ENCODE data around the gene KCNH8.

KCNH8 gene

DNA sequence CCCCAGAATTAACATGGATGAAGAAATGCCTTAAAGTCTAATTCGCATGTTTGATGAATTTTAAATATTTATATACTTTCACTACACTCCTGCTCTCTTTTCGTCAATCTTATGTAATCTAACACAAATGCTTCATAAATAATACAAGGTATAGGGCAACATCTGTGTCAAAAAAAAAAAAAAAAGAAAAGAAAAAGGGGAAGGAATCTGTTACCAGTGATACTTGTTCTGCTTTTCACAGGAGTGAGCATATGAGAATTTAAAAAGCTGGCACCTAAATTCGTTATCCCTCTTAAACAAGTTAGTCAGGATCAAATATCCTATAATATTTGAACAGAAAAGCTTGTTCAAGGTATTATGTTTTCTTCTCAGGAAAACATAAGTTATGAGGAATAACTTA lies 243.8 kb downstream of the KCNH8 start:
- DNase-seq, result no peak

DNA sequence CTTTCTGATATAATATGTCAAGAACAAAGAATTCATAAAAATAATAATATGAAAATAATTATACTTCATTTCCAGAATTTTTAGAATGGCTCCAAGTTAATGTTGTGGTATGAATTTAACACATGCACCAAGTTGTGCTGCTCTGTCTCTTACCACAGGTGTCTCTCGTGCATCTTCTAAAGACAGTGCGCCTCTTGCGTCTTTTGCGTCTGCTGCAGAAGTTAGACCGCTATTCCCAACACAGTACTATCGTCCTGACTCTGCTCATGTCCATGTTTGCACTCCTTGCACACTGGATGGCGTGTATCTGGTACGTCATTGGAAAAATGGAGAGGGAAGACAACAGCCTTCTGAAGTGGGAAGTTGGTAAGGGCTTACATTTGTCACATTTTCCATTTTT lies 246.6 kb downstream of the KCNH8 start:
- DNase-seq, result no peak

DNA sequence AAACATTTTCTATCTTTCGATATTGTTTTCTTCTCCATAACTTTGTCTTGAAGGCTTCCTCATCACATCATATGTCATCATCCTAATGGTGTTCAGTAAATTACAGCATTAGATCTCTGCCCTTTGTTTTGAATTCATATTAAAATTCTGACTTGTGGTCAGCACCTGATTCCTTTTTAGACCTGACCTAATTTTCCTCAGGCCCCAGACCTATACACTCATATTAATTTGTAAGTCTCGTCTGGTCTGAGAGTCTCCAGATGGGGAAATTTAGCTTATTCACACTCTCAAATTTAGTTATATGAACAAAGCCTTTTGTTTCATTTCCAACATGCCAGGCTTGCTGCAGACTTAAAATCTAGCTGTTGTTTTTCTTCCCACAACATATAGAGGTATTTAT lies 248.4 kb downstream of the KCNH8 start:
- DNase-seq, result no peak

DNA sequence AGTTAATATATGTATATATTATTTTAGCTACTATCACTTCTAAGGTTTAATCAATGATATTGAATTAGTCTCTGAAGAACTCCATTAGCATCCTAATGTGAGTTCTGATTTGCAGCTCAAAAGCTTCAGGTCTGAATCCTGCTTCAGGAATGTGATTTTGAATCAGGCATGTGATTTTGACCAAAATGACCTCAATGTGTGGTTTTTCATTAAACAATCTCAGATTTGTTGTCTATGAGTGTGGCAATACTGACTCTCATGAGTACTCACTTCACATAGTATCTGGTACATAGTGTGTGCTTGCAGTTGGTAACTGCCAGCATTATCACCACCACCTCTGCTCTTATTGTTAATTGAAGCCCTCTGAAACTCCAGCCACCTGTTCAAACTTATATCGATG lies 251.0 kb downstream of the KCNH8 start:
- no peak for DNase-seq

DNA sequence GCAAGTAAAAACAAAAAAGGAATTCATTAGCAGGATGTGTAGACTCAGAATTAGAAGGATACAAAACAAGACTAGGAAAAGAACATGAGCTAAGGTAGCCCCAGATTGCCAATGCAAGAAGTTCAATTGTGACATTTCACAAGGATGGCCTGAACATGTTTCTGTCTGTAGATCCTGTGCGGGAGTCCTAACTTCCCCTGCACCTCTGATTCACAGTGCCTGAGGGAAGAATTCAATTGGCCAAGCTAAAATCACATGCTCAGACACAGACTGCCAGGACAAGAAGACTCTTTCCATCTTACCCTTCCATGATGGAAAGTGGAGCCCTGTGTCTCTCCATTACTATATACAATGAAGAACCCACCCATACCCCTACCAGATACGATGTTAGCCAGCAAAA lies 251.5 kb downstream of the KCNH8 start:
- DNase-seq, result no peak

DNA sequence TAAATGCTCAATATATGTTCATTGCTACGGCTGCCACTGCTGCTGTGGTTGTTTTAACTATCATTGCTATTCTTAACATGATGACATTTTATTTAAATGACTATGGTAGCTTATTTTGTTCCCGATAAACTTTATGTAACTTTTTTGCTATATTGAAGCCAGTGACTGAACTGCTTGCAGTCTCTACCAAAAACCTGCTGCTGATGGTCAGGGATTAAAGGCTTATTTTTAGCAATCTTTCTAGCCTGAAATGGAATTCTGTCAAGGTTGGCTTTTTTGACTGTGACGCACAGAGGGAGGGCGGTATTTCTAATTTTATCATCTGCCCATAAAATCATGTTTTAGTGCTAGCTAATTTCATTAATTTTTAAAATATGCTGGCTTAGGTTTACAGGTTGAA lies 271.8 kb downstream of the KCNH8 start:
- DNase-seq, result no peak

DNA sequence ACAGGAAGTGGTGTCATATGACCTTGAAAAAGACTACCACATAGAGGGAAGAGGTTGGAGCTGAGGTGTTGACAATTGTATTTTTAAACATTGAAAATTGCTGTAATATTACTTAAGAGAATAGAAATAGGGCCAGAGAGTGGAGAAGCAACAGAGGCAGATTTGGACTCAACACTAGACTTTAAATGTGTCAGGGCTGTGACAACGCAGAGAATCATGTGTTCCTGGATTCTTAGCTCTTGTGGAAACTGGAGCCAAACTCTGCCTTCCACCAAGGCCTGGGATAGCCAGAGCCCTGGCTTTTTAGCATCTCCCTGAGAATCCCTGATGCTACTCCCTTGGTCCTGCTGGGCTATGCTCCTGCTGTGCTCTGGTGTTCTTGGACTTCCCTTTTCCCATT lies 277.5 kb downstream of the KCNH8 start:
- no peak for DNase-seq

DNA sequence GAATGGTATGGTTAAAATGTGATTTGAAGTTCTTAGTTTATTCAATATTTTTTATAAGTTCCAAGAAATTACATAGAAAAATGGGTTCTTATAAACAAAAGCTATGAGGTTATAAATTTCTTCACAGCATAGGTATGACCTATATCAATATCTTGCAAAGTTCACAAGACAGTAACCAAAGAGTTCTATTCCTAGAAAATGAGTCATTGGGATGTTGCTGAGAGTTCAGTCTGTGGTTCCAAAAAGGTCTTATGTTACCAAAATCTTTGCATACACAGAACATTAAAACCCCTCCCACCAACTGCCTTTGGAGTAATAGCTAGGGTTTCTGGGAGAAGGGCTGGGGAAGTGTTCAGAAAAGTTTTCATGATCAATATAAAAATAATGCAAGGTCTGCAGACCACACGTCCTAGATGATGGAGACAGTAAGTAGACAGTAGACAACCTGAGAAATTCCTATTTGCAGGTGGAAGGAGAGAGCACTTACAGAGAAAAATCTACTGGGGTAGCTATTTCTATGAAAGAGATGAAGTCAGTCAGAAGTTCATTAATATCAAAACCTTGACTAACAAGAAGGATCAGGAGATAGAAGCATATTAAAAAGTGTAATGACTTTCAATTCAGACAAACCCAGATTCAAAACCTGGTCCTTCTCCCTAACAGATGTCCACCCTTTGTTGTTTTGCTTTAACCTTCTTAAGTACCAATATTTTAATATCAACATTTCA lies 279.3 kb downstream of the KCNH8 start:
- no peak for DNase-seq

DNA sequence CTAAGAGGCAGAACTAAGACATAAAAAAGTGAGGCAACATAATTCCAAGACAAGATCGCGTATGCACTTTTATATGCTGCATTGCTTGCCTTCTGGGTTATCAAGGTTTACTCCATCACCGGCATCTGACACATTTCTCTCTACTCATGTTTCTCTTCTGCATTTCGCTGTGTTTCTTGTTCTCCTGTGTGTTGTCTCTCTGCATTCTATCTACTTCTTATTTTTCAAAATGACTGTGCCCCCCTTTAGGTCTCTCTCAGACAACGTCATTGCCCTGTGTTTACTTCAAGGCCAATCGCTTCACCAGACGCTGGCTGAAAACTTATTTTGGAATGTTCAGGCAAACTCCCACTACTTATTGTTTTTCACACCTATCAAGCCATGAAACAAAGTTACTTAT lies 280.4 kb downstream of the KCNH8 start:
- no peak for DNase-seq

DNA sequence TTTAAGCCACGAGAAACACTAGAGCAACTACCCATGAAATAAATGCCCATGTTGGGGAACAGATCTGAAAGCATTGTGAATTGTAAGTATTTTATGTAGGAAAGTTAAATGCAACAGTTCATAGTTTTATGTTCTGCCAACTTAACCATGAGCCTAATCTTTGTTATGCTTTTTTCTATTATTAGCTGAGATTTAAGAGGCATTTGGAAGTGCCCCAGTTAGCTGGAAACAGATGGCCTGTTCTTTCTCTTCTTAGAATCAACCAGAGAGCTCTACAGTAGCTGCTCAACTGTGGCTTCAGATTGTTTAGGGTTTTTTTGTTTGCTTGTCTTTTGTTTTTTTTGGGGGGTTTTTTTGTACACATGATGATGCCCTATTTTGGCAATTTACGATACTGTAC lies 284.4 kb downstream of the KCNH8 start:
- no peak for DNase-seq

DNA sequence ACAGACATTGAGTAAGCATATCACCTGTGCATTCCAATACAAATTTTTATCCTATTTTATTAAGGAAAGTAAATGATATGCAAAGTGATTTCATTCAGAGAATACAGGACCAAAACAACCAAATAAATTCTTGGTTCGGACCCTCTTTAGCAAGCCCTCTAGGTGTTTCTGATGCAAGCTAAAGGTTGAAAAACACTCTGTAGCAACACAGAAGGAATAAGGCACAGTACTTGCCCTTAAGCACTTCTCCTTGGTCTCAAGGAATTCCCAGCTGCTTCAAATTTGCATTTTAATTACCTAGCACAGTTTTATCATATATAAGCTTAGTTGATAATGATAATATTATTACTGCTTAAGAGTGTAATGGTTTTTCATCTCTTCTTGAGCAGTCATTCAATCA lies 288.4 kb downstream of the KCNH8 start:
- no peak for DNase-seq

DNA sequence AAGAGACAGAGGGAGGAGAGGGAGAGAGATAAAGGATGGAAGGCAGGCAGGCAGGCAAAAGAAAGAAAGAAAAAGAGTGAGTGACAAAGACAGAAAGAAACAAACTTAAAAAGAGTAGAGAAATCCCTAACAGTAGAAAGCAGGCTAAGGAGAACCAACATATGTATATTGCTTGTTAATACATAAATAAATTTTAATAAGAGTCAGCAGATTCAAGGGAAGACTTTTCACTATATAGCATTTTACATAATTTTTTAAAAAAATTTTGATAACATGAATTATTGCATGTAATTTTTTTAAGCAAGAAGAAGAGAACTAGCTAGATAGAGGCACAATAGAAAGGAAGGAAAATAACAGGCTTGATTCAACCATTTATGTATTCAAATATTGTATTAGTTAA lies 291.6 kb downstream of the KCNH8 start:
- DNase-seq, result no peak

DNA sequence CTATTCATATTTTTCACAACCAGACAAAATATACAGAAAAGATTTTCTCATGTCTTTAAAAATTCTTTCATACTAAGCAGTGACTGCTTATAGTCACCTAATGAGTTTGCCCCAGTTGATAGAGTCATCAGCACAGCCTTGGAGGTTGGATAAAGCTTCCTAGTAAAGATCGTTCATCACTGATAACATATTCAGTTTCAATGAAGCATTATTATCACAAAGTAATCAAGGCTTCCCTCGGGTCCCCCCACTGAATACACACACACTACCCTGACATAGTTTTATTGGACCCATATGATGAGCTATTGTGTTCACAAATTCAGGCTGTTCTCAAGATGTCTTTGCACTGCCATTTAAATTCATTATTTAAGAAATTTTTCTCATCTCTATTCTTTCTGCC lies 297.8 kb downstream of the KCNH8 start:
- DNase-seq, result no peak

DNA sequence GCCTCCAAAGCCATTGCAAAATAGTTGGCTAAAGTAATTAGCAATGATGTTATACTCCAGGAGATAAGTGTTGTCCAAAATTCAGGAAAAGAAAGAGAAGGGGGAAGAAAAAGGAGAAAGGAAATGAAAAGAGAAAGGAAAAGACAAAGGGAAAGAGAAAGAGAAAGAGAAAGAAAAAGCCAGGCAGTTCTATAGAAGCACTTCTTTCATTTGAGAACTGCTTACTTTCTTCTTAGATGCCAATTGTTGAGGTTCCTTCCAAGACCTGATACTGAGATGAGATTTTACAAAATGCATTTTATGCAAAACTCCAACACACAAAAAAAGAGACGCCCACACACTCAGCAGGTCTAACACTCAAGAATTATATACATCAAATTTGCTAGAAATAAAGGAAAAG lies 298.4 kb downstream of the KCNH8 start:
- DNase-seq, result no peak

DNA sequence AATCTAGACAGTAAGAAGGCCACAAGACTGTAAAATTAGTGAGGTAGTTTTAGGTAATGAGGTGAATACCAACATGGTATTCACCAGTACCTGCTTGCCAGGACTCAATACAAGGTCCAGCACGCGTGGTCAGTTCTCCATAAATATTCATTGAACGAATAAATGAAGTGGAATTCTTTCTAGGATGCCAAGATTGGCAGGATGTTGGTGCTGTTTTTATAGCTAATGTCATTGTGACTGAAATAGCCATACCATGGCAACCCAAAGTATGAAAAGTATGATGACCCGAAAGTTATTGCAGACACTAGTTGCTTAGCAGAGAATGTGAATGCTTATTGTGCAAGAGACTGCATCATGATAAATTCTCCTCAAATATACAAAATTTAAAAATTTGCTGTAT lies 307.2 kb downstream of the KCNH8 start:
- no peak for DNase-seq

DNA sequence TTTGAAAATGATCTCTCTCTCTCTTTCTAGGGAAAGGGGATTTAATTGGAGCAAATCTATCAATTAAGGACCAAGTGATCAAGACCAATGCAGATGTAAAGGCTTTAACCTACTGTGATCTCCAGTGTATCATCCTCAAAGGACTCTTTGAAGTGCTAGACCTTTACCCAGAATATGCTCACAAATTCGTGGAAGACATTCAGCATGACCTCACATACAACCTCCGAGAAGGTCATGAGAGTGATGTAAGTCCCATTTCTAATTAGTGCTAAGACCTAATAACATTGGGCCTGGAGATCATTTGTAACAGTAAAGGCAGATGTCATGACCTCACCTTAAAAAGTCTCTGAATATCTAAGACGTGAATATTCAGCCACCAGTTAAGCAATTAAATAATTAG lies 308.4 kb downstream of the KCNH8 start:
- no peak for DNase-seq

DNA sequence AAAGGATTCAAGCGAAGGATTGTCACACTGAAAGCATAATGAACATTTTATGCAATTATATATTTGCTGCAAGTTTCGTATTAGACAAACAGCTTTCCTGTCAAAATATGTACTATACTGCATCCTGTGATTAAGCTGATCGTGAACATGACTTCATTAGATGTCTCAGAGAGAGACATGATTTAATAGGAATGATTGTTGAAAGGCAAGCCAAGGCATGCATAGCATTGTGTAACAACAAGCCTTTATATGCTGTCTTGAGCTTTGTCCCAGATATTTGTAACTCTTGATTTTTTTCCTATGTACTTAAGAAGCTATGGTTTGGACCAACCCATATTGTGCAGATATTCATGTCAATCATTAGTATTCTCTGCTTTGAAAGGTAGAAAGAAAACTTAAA lies 309.1 kb downstream of the KCNH8 start:
- DNase-seq, result no peak

DNA sequence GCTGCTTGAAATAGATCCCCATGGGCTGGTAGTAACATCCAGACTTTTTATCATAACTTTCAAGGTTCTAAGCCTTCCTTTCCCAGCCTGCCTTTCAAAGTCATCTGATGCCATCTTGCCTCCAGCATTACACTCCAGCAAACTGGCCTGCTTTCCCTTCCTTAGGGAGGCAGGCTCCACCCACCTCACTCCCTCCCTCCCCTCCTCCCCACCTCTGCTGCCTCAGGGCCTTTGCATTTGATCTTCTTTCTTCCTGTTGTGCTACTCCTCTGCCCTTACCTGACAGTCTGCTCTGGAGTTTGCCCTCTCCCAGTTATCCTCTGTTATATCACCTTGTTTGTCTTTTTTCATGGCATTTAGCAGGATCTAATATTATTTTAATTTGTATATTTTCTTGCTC lies 319.5 kb downstream of the KCNH8 start:
- no peak for DNase-seq

DNA sequence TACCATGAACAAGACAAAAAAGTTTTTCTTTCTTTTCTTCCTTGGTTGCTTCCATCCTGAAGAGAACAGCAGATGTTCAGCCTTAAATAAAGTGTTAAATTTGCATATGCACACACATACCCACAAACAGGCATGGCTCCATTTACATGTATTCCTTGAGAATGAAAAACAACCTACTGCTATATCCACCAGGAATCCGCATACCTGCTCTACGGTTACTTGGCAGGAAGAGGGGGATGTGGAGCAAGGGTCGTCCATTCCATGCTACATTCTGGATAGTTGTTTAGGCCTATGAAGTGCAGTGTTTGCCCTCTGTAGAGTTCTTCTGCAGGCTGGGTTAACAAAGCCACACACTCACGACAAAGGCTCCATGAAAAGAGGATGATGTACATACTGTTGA lies 322.8 kb downstream of the KCNH8 start:
- DNase-seq, result no peak

DNA sequence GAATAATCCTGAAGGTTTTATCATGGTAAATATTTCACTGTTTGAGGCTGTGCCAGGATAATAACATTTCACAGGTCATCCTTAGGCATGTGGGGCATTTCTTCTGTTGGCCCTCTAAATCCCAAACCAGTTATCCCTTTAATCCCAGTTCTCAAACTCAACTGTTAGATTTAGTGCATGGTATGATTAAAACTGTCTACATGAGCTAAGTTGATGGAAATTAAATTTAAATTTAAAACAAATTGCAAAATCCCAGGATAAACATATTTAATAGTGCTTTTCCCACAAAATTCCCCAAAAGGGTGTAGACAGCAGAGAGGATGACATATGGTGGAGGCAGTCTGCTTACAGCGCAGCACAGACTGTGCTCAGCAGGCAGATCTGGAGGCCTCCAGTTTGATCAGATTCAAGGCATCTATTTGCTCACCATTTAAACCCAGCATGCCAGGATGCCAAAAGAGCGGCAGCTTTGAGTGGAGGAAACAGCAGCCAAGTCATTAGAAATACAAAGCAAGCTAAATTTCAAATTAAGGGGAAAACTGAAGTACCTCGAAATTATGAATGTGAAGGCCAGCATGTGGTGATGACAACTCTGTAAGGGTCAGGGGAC lies 325.8 kb downstream of the KCNH8 start:
- DNase-seq, result no peak

DNA sequence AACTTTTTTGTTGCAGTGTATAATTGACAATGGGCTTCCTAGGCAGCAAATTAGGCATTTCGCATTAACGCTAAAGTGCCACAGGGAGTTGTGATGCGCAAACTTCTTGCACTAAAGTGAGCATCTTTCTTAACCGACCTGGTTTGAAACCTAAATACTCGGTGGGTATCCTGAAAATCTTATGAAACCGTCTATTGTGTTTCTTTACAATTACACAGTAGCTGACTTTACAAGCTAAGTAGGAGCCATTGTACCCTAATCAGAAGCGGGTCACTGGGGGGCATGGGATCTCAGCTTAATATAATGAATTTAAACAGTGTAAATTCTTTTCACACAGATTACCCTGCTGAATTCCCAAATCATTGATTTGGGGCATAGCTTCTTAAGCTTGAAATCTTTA lies 328.0 kb downstream of the KCNH8 start:
- no peak for DNase-seq

DNA sequence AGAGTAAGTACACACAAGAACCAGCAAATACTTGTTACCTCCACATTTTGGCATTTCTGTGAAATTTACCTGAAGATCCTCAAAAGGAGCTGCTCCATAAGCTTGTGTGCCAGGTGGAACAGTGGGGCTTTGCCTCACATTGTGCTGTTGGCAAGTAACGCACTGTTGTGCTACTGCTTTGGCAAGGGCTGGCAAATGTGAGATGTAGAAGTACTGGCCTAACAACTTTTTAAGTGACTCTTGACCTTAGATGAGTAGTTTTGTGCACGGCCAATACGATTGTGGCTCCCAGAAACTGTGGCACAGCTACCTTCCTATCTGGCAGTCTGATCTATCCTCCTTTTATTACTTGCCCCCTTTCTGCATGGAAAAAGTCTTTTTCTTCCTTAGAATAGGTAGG lies 337.0 kb downstream of the KCNH8 start:
- no peak for DNase-seq

DNA sequence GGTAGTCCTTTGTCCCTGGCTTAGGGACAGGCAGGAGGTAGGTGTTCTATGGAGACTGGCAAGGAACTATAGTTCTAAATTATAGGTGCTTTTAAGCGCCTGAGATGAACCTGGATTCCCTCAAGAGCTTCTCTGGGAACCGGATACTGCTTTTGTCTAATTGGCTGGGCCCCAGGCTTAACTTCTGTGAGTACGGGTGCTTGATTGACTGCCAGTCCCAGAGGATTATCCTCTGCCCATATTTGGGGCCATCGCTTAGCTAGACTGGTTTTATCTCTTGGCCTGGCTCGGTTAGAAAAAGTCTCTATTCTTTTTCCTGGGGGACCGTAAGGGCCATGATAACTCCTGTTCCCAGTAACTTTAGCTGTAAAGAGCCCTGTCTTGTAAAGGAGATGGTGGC lies 339.1 kb downstream of the KCNH8 start:
- no peak for DNase-seq

DNA sequence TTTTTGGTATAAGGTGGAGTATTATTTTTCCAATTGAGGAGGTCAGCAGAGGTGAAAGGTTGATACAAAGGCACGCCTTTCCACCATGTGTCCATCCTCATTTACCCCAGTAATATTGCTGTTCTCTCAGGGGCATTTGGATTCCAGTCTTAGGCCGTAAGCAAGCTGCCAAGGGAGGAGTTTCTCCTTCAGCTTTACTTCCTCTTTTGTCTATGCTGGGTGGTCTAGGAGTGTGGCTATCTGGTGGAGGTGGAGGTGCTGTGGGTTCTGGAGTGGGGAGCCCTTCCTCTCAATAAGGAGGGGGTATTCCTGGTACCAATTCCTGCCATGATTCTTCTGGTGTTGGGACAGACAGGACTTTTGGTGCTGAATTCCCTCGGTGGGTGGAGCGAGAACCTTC lies 340.6 kb downstream of the KCNH8 start:
- no peak for DNase-seq

DNA sequence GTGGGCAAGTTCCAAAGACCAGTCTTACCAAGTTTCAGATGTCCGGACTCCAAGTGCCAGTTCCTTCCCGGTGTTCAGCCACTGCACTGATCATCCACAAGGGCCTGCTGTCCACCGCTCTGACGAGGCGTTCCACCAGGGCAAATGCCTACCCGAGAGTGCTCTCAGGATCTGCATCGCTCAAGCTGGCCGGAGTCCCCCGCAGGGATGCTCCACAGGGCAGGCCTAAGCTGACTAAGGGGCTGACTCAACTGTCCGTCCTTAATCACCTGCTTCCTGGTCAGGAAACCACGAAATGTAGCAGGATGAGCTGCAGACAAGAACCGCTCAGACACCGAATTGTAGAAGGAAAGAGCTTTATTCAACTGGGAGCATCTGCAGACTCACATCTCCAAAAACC lies 341.6 kb downstream of the KCNH8 start:
- DNase-seq, result no peak

Measured in NCI-H774 (cell line).